Loucy (cell line): ENCODE data around the gene DCUN1D2.

Experiments used
- H2AFZ ChIP-seq: fragments of 200-600 bp; sonication (generic); 2 replicates; pipeline ENCODE4 v1.6.0; 2016; ENCODE audit warnings: antibody characterized with exemption, mild to moderate bottlenecking, low read length, moderate library complexity
- H3F3A ChIP-seq: fragments of 200-600 bp; 2 replicates; pipeline ENCODE4 v1.6.0; 2016; ENCODE audit warnings: antibody characterized with exemption, low read depth, mild to moderate bottlenecking
- H3K27me3 ChIP-seq: fragments of 200-600 bp; sonication (generic); 2 replicates; pipeline ENCODE4 v1.6.1; 2014; ENCODE audit warnings: low read length, mild to moderate bottlenecking; ENCODE audit not compliant: insufficient read depth, poor library complexity, severe bottlenecking
- H3K36me3 ChIP-seq: fragments of 200-600 bp; sonication (generic); 2 replicates; pipeline ENCODE4 v1.6.1; 2016; ENCODE audit warnings: low read length; ENCODE audit not compliant: insufficient read depth
- H3K4me1 ChIP-seq: fragments of 200-600 bp; sonication (generic); 2 replicates; pipeline ENCODE4 v1.5.1; 2014; ENCODE audit warnings: low read length, mild to moderate bottlenecking; ENCODE audit not compliant: insufficient read depth, poor library complexity, severe bottlenecking
- H3K4me2 ChIP-seq: fragments of 200-600 bp; sonication (generic); 2 replicates; pipeline ENCODE4 v1.6.0; 2014; ENCODE audit warnings: antibody characterized with exemption, low read length, low read depth, mild to moderate bottlenecking; ENCODE audit not compliant: poor library complexity, severe bottlenecking
- H3K4me3 ChIP-seq: fragments of 200-600 bp; sonication (generic); 2 replicates; pipeline ENCODE4 v1.5.1; 2014; ENCODE audit warnings: low read length, mild to moderate bottlenecking, mixed read lengths; ENCODE audit not compliant: poor library complexity, severe bottlenecking
- H3K79me2 ChIP-seq: fragments of 200-600 bp; sonication (generic); 2 replicates; pipeline ENCODE4 v1.6.1; 2014; ENCODE audit warnings: low read length; ENCODE audit not compliant: insufficient read depth
- H3K9ac ChIP-seq: fragments of 200-600 bp; sonication (generic); 2 replicates; pipeline ENCODE4 v1.6.0; 2014; ENCODE audit warnings: mild to moderate bottlenecking, low read depth, low read length, moderate library complexity; ENCODE audit not compliant: poor library complexity, severe bottlenecking
- H3K9me2 ChIP-seq: fragments of 200-600 bp; sonication (generic); replicated peaks from 2 replicates; pipeline ENCODE4 v1.6.1; 2016; ENCODE audit warnings: low read depth, low read length, mixed read lengths
- H3K9me3 ChIP-seq: fragments of 200-600 bp; sonication (generic); 2 replicates; pipeline ENCODE4 v1.6.1; 2014; ENCODE audit warnings: mild to moderate bottlenecking, antibody characterized with exemption, low read length, low read depth; ENCODE audit not compliant: insufficient read depth
- H4K20me1 ChIP-seq: fragments of 200-600 bp; sonication (generic); 2 replicates; pipeline ENCODE4 v1.6.0; 2014; ENCODE audit warnings: antibody characterized with exemption, low read length, mild to moderate bottlenecking; ENCODE audit not compliant: insufficient read depth, poor library complexity, severe bottlenecking
- CTCF ChIP-seq: fragments of 200-600 bp; sonication (generic); conservative IDR thresholded peaks from 2 replicates; pipeline ENCODE4 v1.5.1; 2014; ENCODE audit warnings: mild to moderate bottlenecking, antibody characterized with exemption, low read length
- EZH2phosphoT487 ChIP-seq: fragments of 200-600 bp; IDR thresholded peaks from 2 replicates; pipeline ENCODE4 v1.6.1; 2018; ENCODE audit warnings: antibody characterized with exemption, mild to moderate bottlenecking, moderate library complexity, borderline replicate concordance

Gene DCUN1D2

DNA sequence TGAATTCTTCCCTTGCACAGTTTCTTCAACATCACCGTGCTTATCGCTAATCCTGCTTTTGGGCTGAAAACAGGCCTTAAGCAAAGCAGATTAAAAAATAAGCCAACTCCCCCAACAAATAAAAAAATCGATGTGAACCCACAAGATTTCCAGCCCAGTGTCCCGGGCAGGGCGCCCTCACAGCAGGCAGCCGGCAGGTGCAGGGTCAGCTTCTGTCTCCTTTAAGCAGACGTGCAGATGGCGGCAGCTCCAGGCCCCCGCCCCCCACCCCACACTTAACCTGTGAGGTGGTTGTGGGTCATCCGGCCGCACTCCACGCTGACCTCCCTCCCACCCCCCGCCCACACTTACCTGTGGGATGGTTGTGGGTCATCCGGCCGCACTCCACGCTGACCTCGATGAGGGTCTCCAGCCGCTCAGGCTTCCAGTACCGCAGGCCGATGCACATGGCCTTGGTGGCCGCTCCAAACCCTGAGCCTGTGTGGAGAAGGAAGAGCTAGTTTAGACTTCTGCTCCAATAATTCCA, 57.1 kb downstream of the DCUN1D2 start:
- Histone ChIP-seq H2AFZ (no peak overlapping the region), H3K4me2 (no peak overlapping the region), H3K27me3 (no peaks in the 10 kb centered on the region), H3K4me1 (no peaks in the 10 kb centered on the region), H3F3A (no peaks in the 10 kb centered on the region), H3K4me3 (no peak overlapping the region), H3K9ac (no peak overlapping the region), H3K79me2 (no peaks in the 10 kb centered on the region), H4K20me1 (no peaks in the 10 kb centered on the region), H3K9me3 (no peaks in the 10 kb centered on the region), H3K9me2 (no peaks in the 10 kb centered on the region), H3K36me3 (no peaks in the 10 kb centered on the region)
- no peak for TF ChIP-seq EZH2phosphoT487
- TF ChIP-seq CTCF, result no peak

DNA sequence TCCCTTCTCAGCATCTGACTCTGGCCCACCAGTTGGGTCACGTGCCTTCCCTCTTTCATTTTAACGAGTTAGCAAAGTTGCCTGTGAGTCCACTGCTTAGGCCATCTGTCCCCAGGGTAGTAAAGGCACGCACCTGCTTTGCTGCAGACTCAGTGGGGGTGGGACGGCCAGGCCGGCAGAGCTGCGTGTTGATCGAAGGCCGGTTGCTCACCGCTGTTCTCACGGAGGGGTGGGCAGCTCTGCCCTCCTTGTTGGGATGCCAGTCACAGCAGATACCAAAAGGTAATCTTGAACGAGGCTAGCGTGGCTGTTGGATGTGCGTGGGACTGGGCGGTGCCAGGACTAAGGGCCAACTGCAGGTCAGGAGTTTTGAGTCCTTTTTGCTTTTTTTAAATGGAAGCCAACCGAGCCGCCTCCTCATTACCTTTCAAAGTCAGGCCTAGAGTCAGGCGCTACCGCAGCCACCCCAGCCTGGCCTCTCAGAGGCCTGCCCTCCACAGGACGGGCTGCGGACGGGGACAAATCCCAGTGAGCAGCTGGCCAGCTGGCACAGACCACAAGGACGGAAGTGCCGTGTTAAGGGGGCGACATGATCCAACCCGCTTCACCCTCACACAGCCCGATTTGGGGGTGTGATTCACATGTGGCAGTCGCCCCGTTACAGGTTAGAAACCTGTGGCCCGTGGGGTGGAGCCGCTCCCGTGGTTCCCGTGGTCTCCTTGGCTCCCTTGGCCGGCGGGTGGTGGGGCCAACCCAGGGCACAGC, 57.8 kb downstream of the DCUN1D2 start:
- no peak for TF ChIP-seq CTCF
- no peak for TF ChIP-seq EZH2phosphoT487
- Histone ChIP-seq H3K4me1 (no peaks in the 10 kb centered on the region), H3K4me2 (no peak overlapping the region), H4K20me1 (no peaks in the 10 kb centered on the region), H2AFZ (no peak overlapping the region), H3K9me2 (no peaks in the 10 kb centered on the region), H3K27me3 (no peaks in the 10 kb centered on the region), H3K9ac (no peak overlapping the region), H3K79me2 (no peaks in the 10 kb centered on the region), H3F3A (no peaks in the 10 kb centered on the region), H3K36me3 (no peaks in the 10 kb centered on the region), H3K4me3 (no peak overlapping the region), H3K9me3 (no peaks in the 10 kb centered on the region; the same call in 1 of the 2 replicates)

- Histone ChIP-seq H3K4me2 (no peak overlapping the region), H3K79me2 (no peaks in the 10 kb centered on the region), H3K9me3 (no peaks in the 10 kb centered on the region; the same call in 1 of the 2 replicates), H3K27me3 (no peaks in the 10 kb centered on the region), H3K4me3 (no peak overlapping the region), H3K9ac (no peak overlapping the region), H4K20me1 (no peaks in the 10 kb centered on the region), H3K9me2 (no peaks in the 10 kb centered on the region), H3K4me1 (no peaks in the 10 kb centered on the region), H2AFZ (no peak overlapping the region), H3K36me3 (no peaks in the 10 kb centered on the region), H3F3A (no peaks in the 10 kb centered on the region)
- TF ChIP-seq EZH2phosphoT487 (no peak), CTCF (no peak)
Measured at GRCh38 chr13:113431171-113431570, 59.3 kb downstream of the DCUN1D2 start.
